EL (cell line): ENCODE data around the gene MAPK8.

Source experiments
- DNase-seq: peaks from one replicate; pipeline ENCODE4 v3.0.0-alpha.2; 2016

Gene MAPK8

DNA sequence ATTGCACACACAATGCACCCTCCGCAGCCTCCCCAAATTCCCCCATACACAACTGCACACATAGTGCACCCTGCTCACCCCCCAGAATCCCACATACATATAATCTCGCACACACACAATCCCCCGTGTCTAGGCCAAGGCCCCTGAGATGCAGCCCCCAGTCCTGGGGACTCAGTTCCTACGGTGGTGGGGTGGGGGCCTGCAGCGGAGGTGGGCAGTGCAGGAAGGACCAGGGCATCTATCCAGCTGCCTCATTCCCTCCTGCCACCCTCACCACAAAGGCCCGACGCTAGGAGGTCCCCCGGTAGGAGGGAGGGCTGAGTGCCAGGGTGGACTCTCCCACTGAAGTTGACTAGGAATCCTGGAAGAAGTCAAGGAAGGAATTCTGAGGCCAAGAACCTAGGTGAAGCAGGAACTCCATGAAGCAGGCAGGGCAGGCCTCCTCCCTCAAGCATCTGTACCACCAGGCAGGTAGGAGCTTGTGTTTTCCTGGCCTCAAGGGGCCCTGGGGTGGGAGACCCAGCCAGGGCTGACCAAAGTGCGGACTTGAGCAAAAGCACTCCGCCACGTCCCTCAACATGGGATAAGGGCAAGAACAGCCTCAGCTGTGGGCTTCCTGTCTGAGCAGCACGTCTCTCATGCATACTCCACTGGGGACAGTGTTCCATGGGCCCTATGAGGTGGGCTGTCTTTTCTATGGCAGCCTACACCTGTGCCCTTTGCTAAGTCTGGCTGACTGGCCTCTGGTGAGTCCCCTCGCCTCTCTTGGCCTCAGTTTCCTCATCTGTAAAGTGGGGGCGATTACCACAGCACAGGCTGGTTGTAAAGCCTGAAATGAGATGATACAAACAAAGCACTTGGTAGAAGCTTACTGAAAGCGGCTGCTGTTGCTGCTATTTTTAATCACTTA, 145.7 kb downstream of the MAPK8 start:
- no peak for DNase-seq

DNA sequence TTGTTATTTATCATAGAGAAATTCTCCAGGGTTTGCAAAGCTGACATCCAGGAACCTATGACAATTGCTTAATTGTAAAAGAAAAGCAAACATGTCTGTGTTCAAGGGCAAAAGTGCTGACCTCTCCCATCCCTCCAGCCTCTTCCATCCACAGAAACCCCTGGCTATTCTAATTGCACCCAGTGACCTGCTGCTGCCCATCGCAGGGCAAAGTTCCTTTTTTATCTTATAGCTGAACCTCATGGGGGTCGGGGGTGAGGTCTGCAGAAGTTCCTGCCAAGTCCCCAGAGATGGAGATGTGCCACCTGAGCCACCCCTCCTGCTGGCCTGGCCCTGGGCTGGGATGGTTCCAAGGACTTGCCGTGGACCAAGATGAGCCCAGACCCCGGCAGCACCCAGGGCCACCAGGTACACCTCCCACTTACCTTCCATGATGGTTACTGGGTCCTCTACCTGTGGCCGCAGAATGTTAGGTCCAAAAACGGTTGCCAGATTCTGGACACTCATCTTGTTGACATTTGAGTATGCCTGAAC, 146.5 kb downstream of the MAPK8 start:
- no peak for DNase-seq

DNA sequence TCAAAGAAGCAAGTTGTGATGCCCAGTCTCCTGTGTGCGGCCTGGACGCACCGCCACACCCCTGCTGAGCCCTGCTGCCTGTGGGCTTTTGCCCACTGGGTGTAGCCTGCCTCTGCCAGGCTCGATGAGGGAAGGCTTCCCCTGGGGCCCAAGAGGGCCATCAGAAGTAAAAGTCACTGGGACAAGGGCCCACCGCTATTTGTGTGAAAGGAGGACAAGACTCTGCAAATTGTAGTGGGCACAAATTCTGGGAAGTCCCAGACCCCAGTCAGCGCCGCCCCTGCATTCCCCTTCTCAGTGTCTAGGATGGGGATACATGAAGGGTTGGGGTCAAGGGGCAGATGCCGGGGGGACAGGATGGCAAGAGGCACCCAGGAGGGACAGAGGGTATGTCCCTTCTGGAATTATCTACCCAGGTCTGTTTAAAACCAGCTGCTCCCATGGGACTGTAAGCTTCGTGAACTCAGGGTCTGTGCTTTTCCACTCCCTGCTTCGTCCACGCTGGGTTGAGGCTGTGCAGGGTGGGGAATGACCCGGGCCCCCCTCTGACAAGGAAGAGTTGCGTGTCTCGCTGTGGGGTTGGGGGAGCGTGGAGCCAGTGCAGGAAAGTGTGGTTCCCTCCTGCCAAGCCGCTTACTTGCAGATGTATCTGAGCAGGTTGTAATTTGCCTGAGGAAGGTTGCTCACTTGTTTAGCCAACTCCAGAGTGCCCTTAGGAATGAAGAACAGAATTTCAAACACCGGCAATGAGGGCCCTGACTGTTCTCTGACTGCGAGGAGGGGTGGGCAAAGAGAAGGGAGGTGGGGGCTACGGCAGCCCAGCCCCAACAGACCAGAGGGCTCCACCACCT, 147.2 kb downstream of the MAPK8 start:
- no peak for DNase-seq

DNA sequence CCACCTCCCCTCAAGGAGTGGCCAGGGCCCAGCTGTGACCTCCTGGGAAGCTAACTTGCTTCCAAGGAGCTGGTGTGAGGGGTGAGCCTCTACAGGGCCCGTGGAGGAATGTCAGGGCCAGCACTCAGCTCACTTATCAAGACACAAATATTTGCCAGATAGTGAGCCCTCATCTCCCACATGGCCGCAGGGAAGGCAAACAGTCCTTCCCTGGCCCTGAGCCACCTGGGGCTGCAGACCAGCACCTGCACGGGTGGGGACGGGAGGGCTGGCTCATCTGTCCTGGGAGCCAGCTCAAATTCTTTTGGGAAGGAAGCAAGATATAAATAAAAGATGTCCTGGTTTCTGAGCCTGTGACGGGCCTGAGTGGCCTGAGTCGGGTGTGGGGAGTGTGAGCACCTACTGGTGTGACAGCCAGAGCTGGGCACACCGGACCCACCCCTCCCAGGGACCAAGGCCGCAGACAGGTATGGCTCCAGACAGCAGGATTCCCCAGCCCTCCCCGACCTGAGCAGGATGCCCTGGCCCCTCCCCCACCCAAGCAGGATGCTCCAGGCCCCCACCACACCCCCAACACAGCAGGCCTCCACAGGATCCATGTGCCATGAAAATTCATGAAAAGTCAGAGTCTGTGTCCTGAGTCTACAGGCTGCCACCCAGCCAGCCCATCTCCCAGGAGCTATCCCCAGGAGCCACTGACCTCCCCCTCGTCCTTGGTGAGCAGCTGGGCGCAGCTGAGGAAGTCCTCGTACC, 148.0 kb downstream of the MAPK8 start:
- no peak for DNase-seq

DNA sequence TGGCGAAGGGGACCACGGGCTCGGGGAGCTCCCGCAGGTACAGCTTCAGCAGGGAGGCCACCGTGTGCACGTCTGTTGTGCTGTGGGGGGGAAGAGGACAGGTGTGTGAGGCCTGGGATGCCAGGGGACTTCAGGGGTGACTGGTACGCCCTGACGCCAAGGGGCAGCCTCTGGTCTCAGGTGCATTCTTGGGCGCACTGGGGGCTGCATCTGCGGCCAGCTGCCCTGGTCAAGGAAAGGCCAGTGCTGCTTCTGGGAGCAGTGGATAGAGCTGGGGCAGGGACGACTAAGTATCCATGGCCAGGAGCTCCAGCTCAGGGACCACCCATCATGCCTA, 148.5 kb downstream of the MAPK8 start:
- DNase-seq, result no peak

DNA sequence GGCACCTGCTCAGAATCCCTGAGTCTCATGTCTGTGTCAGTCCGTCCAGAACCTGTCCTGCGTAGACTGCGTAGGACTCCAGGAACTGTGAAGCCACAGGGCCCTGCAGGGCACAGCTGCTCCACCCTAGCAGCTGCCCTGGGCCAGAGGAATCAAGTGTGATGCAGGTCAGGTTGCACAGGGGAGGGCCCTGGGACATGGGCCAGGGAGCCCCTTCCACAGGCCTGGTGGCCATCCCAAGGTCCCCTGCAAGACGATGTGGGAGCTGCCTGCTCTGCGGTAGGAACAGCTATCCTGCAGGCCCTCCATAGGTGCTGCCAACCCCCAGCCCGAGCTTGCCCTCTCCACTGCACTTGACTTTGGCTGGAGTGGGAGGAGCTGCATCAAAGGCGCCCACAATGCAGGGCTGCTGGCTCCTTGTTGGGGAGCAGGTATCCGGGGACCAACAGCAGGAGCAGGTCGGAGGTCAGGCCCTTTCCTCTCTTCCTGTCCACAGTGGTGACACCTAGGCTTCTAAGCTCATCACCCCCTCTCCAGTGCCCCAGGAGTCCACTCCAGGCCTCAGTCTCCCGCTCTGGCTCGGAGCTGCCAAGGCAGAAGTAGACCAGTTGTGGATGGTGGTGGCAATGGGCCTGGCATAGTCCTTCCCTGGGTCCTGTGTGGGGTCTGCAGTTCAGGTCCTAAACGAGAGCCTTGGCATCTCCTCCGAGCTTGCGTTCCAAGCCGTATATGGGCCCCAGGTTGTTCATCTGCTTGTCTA, 149.1 kb downstream of the MAPK8 start:
- DNase-seq, result no peak

DNA sequence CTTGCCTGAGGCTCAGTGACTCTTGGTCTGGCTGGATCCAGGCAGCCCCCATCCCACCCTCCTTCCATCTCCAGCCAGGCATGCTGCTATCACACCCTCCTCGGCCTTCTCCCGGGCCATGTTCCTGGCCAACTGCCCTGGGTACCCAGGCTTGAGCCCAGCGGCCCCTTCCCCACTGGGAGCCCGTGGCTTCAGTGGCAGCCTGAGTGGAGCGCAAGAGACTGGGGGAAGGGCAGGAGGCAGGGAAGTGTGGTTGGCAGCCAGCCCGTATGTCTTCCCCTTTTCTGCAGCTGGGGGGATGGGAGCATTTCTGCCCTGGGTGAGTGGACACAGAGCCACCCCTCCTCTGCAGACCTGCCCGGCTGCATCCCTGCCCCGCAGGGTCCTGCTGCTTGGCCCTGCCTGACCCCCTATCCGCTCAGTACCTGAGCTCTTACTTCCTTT, 149.9 kb downstream of the MAPK8 start:
- no peak for DNase-seq

DNA sequence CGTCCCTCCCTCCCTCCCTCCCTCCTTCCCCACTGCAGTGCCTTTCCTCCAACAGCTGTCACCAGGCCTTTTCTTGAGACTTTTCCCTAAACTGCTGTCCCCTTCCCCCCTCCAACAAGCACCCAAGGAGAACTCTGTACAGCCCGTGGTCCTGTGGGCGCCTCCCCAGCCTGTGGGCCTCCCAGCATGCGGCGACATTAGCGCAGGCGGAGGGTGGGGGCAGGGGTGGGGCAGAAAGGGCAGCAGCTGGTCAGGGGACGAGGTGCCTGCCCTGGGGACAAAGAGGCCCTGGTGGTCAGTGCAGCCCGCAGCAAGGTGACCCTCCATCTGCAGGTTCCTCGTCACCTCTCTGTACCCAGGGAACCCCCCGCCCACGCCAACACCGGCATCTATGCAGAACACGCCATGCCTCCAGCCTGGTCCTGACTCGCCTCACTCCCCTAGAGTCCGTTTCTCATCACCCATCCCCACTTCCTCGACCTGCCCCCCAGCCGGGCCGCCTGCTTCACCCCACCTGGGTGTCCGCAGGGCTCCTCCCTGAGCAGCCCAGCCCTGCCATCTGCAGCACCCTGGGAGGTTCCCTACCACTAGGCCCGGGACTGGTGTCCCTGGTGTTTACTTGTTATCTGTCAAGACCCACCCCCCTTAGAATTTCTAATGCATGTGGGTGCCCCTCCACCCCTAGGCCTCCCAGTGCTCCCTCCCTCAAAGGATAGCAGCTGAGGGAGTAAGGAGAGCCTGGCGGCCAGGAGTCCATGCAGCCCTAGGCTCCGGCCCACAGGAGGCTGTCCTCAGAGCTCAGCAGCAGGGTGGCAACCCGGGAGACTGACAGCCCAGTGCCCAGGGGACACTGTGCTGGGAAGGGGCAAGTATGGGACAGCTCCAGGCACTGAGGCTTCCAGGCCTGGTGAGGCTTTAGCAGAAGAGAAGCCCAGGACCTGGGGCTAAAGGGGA, 150.6 kb downstream of the MAPK8 start:
- no peak for DNase-seq

DNA sequence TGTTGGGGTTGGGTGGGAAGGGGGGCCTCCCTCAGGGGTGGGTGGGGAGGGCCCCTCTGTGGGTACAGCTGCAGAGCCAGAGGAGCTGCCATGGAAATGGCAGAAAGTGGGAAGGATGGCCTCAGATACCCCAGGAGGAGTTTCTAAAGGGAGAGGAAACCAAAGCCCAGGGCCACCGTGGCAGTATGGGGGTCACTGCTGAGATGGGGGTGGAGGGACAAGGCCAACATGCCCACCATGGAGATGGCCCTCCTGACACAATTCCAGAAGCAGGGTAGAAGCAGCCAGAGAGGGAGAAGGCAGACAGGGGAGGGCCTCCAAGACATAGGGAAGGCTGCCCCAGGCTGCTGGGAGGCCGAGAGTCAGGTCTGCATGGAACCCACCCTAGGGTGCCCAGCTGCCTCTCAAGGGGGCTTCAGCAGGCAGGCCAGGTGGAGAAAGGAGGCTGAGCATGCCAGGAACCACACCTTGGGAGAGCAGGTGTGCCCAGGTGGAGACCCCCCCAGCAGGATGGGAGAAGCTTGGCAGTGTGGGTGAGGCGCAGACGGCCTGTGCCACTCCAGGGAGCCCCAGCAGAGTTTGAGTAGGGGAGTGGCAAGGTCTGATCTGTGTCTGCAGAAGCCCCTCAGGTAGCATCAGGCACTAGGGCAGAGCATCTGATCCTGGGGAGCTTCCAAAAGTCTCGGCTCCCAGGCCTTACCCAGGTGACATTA, 151.6 kb downstream of the MAPK8 start:
- no peak for DNase-seq

DNA sequence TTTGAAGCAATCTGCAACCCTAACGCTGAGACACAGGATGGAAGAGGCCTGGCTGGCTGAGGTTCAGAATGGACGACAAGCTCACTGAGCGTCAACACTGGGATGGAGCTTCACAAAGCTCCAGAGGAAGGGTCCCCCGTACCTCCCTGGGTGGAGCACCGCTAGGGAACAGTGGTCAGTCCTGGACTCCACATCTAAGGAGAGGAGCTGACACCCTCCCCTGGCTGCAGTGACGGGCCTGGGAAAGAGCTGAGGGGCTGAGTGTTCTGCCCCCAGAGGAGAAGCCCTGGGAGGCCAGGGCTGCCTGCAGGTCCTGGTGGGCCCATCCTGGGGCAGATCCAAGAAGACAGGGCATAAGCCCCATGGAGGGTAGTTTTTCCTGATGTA, 152.2 kb downstream of the MAPK8 start:
- DNase-seq, result no peak

DNA sequence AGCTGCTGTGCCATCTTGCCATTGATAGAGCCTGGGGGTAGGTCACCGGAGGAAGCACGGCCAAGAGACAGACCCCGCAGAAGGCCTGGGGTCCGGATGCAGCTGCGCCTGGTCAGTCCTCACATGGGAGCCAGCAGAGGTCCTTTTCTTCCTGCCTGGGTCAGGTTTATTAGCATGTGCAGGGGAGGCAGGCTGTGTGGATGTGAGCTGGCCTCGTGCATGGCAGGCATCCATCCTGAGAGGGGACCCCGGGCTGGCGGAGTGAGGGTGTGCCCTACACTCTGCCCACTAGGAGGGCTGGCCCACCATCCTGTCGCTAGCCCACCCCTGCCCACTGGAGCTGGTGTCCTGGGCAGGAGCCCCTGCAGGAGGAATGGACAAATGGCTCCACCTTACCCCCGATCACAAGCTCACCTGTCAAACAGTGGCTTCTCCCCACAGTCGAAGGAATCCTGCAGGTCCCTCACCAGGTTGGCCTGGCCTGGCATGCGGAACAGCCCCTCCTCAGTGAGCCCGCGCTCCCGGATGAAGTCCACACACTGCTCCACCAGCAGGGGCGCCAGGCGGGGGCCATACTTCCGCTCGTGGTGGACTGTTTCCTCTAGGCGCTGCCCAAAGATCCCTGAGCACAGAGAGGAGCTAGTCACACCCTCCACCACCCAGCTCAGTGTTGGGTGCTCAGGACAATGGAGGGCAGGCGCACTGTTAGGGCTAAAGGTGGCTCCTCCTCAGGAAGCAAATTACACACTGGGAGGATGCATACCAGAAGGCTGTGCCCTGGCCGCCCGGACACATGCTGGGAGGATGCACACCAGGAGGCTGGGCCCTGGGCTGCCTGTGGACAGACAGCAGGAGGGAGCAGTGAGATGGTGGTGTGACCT, 153.0 kb downstream of the MAPK8 start:
- no peak for DNase-seq

DNA sequence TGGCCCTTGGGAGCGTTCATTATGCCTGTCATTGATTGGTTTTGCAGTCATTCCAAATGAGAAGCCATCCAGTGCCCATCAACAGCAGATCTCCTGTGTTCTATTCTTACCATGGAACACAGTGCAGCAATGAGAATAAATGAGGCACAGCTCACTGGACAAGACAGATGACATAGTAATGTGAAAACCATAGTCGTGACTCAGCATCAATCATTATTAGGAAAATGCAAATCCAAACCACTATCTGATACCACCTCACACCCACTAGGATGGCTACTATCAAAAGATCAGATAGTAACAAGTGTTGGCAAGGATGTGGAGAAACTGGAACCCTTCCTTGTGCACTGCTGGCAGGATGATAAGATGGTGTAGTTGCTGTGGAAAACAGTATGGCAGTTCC, 153.7 kb downstream of the MAPK8 start:
- DNase-seq, result no peak

DNA sequence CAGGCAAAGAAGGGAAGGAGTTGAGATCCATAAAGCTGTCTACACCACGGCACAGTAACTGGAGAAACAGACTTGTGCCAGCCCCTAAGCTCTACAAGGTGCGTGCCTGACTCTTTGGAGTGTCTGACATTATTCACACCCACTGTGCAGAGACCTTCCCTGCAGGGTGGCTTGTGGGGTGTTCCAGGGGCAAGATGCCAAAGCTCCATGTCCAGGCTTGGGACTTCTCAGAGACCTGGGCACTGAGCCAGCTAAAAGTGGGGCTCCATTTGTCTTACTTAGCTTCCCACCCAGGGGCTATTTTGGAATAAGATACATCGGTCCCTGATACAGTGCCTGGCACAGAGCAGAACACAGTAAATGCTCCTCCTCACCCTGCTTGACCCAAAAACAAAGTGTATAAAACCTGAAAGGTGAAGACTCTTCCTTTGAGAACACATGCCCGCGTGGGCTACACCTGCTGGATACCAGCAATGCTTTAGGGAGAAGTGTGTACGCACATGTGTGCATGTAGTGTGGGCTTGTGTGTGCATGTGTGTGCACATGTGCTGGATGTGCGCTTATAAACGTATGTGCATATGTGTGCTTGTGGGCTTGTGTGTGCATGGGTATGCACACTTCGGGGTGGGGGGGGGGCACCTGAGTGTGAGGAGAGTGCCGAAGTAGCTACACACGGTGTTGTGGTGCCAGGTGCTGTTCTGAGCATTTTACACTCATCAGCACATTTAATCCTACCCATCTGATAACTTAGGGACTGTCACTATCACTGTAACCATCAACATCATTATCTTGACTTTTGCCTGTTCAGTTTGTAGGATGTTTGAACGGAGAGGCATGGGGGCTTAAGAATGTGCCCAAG, 155.4 kb downstream of the MAPK8 start:
- no peak for DNase-seq

DNA sequence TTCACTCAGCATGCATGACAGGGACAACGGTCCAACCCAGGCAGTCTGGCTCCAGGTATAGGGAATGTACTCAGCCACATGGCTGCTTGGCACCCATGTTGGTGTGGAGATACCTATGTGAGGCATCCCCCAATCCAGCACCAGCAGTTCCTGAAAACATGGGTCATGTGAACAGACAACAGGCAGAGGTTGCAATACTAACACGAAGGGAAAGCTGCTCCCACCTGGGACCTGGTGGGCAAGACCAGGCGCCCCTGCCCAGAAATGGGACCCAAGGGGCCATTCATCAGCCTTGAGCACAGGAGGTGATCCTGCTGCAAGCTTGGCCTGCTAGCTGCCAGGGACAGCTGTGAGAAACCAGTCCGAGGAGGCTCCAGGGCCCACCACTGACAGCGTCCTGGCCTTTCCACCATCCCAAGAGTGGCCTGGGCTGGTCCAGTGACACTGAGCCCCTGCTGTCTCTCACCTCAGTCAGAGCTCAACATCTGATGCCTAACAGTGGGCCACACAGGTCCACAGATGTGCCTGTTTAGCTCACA, 156.1 kb downstream of the MAPK8 start:
- DNase-seq, result no peak

DNA sequence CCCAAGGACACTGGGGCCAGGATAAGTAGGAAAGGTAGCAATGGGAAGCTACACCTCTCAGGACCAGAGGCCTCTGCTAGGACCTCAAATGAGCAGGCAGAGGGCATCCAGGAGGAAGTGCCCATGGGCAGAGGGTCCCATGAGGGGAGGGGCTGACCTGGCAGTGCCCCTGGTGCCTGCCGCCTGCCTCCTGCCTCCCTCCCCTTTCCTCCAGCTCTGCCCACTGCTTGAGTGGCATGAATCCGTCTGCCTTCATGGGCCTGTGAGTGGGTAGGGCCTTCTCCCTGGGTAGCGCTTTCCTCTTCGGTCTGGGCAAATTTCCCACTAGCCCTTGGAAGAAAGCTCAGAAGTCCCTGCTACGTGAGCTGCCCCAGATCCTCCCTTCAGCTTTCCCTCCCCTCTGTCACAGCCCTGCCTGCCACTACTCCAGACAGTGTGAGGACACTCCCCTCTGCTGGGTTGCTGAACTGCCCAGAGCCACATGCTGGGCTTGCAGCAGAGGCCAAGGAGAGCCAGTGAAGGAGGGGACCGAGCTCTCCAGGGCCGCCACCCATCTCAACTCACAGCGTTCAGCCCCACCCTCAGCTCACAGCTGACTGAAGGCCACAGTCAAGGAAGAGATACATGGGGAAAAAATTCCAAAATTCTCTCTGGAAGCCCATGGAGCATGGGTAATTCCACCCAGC, 157.0 kb downstream of the MAPK8 start:
- no peak for DNase-seq

DNA sequence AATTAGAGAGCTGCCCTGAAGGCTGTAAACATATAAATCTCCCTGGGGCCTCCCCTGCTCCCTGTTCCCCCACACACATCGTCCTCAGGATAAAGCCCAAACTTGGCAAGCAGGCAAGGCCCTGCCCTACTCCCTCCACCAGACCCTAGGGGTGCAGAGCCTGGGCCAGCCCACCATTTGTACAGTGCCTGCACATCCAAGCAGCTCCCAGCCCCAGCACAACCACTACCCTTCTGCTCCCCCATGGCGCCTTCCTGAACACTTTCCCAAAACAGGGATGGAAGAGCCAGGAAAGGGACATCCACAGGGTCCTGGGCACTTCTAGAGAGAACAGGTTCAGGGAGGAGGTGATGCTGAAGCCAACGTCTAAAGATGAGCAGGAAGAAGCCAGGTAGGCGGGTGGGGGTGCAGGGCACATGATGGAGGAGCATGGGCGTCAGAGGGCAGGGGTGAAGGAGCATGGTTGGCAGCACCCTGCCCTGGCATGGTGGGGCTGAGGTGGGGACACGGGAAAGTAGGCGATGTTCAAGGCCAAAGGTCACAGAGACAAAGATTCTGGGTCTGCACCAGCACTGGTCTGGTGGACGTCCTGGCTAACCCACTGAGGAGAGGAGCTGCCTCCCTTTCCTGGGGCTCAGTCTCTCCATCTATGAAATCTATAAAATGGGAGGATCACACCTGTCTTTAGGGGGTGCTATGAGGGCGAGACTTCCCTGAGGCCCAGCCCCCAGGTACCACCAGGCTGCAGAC, 157.8 kb downstream of the MAPK8 start:
- DNase-seq, result no peak
